NCI-H524 (cell line): ENCODE measurements around the gene TNC.

ENCODE experiments used
- DNase-seq, 2 experiments: peaks; one replicate each; lab custom pipeline; 2025; lab: John Stamatoyannopoulos, UW

The TNC gene

DNA sequence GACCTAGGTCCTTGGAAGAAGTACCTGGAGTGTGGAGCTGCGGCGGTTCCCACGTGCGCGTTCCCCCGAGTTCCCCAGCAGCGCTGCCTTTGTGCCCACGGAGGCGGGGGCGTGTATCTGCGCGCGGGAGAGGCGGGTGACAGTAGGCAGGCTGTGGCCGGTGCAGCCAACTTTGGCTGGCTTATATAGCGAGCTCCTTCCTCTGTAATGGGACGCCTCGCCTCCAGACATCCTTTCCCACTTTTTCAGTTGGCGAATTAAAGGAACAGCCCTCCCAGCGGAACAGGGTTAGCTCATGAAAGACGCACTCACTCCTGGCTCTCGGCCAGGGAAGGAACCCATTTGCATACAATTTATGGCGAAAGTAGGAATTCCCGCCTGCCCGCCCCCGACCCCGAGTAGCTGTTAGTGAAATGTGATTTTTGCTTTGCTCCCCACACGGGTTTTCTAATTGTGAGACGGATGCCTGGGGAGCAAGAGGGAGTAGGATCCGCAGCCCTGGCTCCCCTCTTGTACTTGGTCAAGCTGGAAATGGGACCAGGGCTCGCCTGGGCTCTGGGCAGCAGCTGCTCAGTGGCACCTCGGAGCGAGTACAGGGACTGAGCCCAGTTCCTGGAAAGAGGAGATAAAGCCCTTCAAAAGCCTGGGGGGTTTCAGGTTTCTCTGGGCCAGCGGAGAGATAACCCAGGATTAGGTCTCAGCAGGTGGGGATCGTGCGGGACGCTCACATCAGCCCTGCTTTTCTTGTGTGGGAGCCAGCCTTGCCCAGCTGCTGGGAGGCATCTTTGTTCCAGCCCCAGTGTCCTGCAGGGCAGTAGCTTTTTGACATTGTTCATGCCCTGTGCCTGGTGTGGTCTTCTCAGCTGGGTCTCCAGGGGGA, at the start of gene TNC:
TNC (minus strand) TSS at position 159 of the 880 bp plus-strand sequence. CDS start 27,139 bp downstream, outside the sequence.
- DNase-seq: peak; percentile 71 to 93

- DNase-seq: no peak
These were observed 49.2 kb upstream of the TNC start for GRCh38 chr9:115167175-115167574.

GRCh38 chr9:115165233-115165632, 47.3 kb upstream of the TNC start:
- no peak for DNase-seq

GRCh38 chr9:115164511-115164974, 46.6 kb upstream of the TNC start:
- peak; percentile 95 to 99 for DNase-seq

GRCh38 chr9:115162946-115163345, 45.0 kb upstream of the TNC start:
- DNase-seq: peak in 1 of 2 experiments; percentile 10

GRCh38 chr9:115161446-115161845, 43.5 kb upstream of the TNC start:
- no peak for DNase-seq

- DNase-seq: no peak
These were observed 40.9 kb upstream of the TNC start for GRCh38 chr9:115158661-115159481.

GRCh38 chr9:115157245-115157674, 39.3 kb upstream of the TNC start:
- DNase-seq: no peak

- DNase-seq: no peak
These were observed 37.1 kb upstream of the TNC start for GRCh38 chr9:115155037-115155436.

- DNase-seq: no peak
These were observed 36.7 kb upstream of the TNC start for GRCh38 chr9:115154617-115155016.

DNA sequence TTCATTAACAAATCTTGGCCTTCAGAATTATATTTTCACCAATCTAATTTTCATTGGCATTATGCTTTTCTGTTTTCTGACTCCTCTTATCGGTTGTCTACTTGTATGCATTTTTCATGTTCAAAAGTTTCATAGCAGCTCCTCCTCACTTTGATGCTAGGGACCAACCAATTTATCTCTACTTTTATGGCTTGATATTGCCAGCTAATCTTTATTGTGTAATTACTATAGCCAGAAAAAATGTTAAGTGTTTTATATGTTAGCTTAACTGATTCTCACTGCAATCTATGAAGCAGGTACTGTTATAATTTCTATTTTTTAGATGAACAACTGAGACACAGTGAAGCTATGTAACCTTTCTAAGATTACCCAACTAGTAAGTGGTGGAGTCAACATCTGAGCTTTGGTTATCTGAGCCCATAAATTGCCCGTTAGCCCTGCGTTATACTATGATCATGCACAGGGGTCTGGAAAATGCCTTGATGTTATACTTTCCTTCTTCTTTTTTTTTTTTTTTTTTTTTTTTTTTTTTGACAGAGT, 34.4 kb upstream of the TNC start:
- DNase-seq: no peak

- no peak for DNase-seq
These were observed 30.8 kb upstream of the TNC start for GRCh38 chr9:115148721-115149120.

DNA sequence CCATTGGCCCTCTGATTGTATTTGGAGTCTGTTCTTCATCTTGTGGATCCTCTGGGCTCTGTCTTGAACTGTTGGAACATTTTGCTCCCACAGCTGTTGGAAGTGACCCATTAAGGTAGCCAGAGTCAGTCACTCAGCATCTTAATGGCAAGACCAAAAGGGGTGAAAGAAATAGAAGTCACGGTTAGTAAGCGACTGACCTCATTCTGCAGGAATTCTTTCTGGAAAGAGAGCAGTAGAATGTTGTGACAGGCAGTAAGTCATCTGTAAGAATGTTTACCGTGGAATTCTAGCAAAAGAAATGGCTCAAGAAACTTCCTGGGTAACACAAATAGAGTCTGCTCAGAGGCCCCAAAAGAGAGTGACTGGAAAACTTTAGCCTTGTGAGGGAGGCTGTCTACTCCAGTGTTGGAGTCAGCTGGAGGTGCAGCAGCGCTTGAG, 28.6 kb upstream of the TNC start:
- no peak for DNase-seq

- peak in 1 of 2 experiments; percentile 14 for DNase-seq
These were observed 26.7 kb upstream of the TNC start for GRCh38 chr9:115144706-115145105.

GRCh38 chr9:115143689-115144088, 25.7 kb upstream of the TNC start:
- DNase-seq: no peak

DNA sequence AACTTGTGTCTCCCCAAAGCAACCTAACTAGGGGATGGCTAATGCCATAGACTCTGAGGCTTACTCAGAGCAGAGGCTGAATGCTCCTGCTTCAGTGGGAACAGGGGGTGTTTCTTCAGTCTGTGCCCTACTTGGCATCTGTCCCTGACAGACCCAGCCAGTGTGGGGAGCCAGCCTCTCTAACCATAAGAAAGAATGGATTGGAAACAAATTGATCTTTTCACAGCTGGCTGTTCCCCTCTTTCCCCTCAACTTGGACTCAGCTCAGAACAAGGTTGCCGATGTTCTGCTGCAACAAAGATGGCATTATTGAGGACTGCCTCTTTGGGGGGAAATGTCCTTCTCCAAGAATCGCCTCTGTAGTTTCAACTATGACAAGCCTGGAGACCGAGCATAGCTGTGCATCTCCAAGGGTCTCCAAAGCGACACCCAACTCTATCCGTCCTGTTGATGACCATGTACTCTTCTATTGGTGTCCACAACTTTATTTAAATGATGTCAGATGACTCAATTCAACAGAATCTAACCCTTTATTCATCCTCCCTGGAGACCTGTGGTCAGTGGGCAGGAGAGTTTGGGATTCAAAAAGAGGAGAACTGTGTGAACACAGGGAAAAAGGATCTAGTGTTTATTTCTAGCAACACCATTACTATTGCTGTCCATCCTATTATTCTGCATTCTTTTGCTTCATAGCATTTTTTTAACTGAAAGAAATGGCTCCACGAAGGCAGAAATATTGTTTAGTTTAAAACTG, 24.7 kb upstream of the TNC start:
- DNase-seq: no peak

DNA sequence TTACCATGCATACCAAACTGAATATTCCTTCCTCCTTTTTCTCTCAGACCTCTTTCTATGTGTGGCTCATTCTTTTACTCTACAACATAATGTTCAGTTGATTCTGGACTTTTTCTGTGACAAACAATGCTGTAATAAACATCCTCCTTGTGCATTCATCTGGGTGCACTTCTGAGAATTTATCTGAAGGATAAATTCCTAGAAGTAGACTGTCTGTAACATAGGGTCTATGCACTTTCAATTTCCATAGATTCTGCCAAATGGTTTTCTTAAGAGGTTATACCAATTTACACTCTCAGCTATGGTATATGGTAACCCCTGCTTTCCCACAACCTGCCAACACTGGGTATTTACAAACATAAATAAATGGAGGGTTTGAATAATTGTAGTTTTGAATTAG, 24.1 kb upstream of the TNC start:
- no peak for DNase-seq

DNA sequence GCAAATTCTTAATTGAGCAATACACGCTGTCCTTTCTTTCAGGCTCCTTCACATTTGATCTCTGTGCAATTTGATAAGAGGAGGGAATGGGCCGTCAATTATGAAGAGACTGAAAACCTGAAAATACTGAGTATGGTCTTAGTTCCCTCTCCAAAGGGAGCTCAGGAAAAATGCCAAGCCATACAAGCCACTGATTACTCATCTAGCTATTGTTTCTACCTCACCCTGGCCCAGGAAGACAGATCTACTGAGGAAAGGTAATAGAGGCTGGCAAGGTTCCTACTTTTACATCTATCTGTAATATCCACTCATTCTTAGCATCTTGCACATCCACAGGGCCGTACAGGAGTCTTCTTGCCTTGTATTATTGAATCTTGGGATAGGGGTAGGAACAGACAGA, 23.7 kb upstream of the TNC start:
- no peak for DNase-seq

DNA sequence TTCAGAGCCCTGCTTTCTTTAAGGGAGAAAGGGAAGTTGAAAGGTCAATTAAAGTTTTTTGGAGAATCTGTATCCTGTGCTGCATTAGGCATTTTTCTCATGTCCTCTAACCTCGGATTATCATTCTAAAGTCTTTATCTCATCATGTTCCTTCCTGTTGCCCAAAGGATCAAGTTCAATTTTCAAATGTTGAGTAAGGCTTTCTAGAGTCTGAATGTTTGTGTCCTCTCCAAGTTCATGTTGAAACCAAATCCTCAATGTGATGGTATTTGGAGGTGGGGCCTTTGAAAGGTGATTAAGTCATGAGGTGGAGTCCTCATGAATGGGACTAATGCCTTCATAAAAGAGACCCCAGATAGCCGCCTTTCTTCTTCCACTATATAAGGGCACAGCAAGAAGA, 20.2 kb upstream of the TNC start:
- DNase-seq: no peak

DNA sequence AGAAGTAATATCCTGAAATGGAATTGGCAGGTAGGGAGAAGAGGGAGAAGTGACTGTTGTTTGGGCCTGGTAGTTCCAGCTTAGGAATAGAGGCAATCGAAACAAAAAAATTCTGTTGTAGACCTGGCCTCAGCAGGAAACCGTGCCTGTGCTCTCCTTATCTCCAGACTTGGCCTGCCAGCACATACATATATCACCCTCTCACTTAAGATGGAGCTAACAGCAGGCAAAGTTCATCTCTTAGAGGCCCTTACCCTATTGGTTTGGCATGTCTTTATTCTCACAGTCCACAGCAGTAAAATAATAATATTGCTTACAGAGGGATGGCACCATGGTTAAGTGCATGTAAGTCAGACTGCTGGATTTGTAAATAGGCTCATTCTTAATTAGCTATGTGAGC, 19.6 kb upstream of the TNC start:
- no peak for DNase-seq
